GM19455 (cell line): ENCODE data around the gene EPS8L2.
"Not testable (repeated sequence)": the region's sequence is repeated elsewhere in the genome, so short reads cannot be mapped to it uniquely, and the experiment has no call there.

Experiments
- ATAC-seq: cut with Tn5 transposase; IDR thresholded peaks from one replicate; pipeline ENCODE4 v1.9.1; 2021; ENCODE audit not compliant: unreplicated experiment

Gene EPS8L2

GRCh38 chr11:689625-690024 lies 16.4 kb upstream of the EPS8L2 start:
- no peak for ATAC-seq

- ATAC-seq, result not testable (repeated sequence)
Observed at GRCh38 chr11:690244-690643, 15.8 kb upstream of the EPS8L2 start.

GRCh38 chr11:690738-691633 lies 15.0 kb upstream of the EPS8L2 start:
- no peak for ATAC-seq

GRCh38 chr11:691710-692590 lies 14.1 kb upstream of the EPS8L2 start:
- ATAC-seq, result no peak

- no peak for ATAC-seq
Observed at GRCh38 chr11:692824-693414, 13.1 kb upstream of the EPS8L2 start.

GRCh38 chr11:693415-693831 lies 12.6 kb upstream of the EPS8L2 start:
- ATAC-seq, result no peak

GRCh38 chr11:693887-694562 lies 12.0 kb upstream of the EPS8L2 start:
- ATAC-seq, result no peak

- ATAC-seq, result peak; percentile 77
Observed at GRCh38 chr11:694563-695287, 11.3 kb upstream of the EPS8L2 start, which contains the start of gene DEAF1. DEAF1 (minus strand) TSS chr11:695222; CDS start chr11:695047, 175 bp downstream.

GRCh38 chr11:695288-695537 lies 10.8 kb upstream of the EPS8L2 start:
- no peak for ATAC-seq

- peak; percentile 65 for ATAC-seq
Observed at GRCh38 chr11:695538-696248, 10.3 kb upstream of the EPS8L2 start, which contains the start of gene TMEM80. TMEM80 (plus strand) TSS chr11:695816; CDS start chr11:695828, 12 bp downstream.

- no peak for ATAC-seq
Observed at GRCh38 chr11:696955-697491, 9.0 kb upstream of the EPS8L2 start.

- ATAC-seq, result no peak
Observed at GRCh38 chr11:697811-698311, 8.2 kb upstream of the EPS8L2 start.

GRCh38 chr11:698493-699115 lies 7.4 kb upstream of the EPS8L2 start:
- no peak for ATAC-seq

- no peak for ATAC-seq
Observed at GRCh38 chr11:699116-699508, 6.9 kb upstream of the EPS8L2 start.

GRCh38 chr11:699753-700152 lies 6.3 kb upstream of the EPS8L2 start:
- no peak for ATAC-seq

- ATAC-seq, result no peak
Observed at GRCh38 chr11:701741-702461, 4.1 kb upstream of the EPS8L2 start.

- no peak for ATAC-seq
Observed at GRCh38 chr11:702462-703461, 3.3 kb upstream of the EPS8L2 start.
